ENCODE results near the gene PANX1. TPM values are rescaled to one million over a fixed set of nuclear protein-coding genes. Genes with fewer than 3 reads are reported as not detected.

PANX1 gene
- polyA plus RNA-seq, 1 of the 3 experiments (the other 2 are of a cell fraction) = 11.1 TPM

DNA sequence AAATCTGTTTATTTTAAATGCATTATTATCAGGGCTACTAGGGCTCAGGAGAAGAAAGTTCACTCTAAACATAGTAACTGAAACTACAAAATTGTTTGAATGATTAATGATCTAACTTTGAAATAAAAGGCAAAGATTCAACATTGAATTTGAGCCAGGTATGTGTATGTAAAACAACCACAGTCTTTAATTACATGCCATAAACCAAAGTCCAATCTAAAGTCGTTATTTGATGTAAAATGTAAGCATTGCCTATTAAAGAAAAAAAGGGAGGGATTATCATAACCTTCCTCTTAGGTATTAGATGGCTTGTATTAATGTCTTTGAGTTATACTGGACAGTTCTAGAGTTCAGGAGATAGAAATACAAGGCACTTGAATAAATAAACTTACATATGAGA lies 25.2 kb upstream of the PANX1 start:
- TF ChIP-seq NRF1 (IDR thresholded peaks at IDR 0.05; ENCODE audit: low read depth, low read length) (no peak), MXI1 (IDR thresholded peaks at IDR 0.05; ENCODE audit: low read depth, low read length) (no peak), SIN3A (IDR thresholded peaks at IDR 0.05; ENCODE audit: borderline replicate concordance, low read depth, low read length) (no peak), RCOR1 (IDR thresholded peaks at IDR 0.05; ENCODE audit: low read length) (no peak), ELF1 (IDR thresholded peaks at IDR 0.05) (no peak), FOXJ3 (CRISPR knock-in tag; IDR thresholded peaks at IDR 0.05) (no peak), RXRA (IDR thresholded peaks at IDR 0.05; ENCODE audit: borderline replicate concordance, low read depth) (no peak), MEF2A (IDR thresholded peaks at IDR 0.05; ENCODE audit: borderline replicate concordance, low read depth) (no peak), FOSL2 (IDR thresholded peaks at IDR 0.05; ENCODE audit: borderline replicate concordance, low read depth) (no peak), RFX5 (IDR thresholded peaks at IDR 0.05; ENCODE audit: low read length) (no peak), GATA2 (CRISPR knock-in tag; IDR thresholded peaks at IDR 0.05) (no peak)
- TF ChIP-seq, protein P1, sequence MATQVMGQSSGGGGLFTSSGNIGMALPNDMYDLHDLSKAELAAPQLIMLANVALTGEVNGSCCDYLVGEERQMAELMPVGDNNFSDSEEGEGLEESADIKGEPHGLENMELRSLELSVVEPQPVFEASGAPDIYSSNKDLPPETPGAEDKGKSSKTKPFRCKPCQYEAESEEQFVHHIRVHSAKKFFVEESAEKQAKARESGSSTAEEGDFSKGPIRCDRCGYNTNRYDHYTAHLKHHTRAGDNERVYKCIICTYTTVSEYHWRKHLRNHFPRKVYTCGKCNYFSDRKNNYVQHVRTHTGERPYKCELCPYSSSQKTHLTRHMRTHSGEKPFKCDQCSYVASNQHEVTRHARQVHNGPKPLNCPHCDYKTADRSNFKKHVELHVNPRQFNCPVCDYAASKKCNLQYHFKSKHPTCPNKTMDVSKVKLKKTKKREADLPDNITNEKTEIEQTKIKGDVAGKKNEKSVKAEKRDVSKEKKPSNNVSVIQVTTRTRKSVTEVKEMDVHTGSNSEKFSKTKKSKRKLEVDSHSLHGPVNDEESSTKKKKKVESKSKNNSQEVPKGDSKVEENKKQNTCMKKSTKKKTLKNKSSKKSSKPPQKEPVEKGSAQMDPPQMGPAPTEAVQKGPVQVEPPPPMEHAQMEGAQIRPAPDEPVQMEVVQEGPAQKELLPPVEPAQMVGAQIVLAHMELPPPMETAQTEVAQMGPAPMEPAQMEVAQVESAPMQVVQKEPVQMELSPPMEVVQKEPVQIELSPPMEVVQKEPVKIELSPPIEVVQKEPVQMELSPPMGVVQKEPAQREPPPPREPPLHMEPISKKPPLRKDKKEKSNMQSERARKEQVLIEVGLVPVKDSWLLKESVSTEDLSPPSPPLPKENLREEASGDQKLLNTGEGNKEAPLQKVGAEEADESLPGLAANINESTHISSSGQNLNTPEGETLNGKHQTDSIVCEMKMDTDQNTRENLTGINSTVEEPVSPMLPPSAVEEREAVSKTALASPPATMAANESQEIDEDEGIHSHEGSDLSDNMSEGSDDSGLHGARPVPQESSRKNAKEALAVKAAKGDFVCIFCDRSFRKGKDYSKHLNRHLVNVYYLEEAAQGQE (IDR thresholded peaks at IDR 0.05; ENCODE audit: low read depth, low read length) = no peak
- TF ChIP-seq, protein P2, sequence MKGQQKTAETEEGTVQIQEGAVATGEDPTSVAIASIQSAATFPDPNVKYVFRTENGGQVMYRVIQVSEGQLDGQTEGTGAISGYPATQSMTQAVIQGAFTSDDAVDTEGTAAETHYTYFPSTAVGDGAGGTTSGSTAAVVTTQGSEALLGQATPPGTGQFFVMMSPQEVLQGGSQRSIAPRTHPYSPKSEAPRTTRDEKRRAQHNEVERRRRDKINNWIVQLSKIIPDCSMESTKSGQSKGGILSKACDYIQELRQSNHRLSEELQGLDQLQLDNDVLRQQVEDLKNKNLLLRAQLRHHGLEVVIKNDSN (IDR thresholded peaks at IDR 0.05; ENCODE audit: borderline replicate concordance, low read depth) = no peak
- TF ChIP-seq, protein P3, sequence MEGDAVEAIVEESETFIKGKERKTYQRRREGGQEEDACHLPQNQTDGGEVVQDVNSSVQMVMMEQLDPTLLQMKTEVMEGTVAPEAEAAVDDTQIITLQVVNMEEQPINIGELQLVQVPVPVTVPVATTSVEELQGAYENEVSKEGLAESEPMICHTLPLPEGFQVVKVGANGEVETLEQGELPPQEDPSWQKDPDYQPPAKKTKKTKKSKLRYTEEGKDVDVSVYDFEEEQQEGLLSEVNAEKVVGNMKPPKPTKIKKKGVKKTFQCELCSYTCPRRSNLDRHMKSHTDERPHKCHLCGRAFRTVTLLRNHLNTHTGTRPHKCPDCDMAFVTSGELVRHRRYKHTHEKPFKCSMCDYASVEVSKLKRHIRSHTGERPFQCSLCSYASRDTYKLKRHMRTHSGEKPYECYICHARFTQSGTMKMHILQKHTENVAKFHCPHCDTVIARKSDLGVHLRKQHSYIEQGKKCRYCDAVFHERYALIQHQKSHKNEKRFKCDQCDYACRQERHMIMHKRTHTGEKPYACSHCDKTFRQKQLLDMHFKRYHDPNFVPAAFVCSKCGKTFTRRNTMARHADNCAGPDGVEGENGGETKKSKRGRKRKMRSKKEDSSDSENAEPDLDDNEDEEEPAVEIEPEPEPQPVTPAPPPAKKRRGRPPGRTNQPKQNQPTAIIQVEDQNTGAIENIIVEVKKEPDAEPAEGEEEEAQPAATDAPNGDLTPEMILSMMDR (IDR thresholded peaks at IDR 0.05) = no peak
- TF ChIP-seq, protein P4, sequence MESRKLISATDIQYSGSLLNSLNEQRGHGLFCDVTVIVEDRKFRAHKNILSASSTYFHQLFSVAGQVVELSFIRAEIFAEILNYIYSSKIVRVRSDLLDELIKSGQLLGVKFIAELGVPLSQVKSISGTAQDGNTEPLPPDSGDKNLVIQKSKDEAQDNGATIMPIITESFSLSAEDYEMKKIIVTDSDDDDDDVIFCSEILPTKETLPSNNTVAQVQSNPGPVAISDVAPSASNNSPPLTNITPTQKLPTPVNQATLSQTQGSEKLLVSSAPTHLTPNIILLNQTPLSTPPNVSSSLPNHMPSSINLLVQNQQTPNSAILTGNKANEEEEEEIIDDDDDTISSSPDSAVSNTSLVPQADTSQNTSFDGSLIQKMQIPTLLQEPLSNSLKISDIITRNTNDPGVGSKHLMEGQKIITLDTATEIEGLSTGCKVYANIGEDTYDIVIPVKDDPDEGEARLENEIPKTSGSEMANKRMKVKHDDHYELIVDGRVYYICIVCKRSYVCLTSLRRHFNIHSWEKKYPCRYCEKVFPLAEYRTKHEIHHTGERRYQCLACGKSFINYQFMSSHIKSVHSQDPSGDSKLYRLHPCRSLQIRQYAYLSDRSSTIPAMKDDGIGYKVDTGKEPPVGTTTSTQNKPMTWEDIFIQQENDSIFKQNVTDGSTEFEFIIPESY (IDR thresholded peaks at IDR 0.05; ENCODE audit: borderline replicate concordance, low read depth) = no peak
- TF ChIP-seq, protein P5, sequence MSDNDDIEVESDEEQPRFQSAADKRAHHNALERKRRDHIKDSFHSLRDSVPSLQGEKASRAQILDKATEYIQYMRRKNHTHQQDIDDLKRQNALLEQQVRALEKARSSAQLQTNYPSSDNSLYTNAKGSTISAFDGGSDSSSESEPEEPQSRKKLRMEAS (IDR thresholded peaks at IDR 0.05; ENCODE audit: low read depth) = no peak
- Histone ChIP-seq H3K4me3 (ENCODE audit: low read depth in 2 of 2, low read length in 1 of 2) (no peak overlapping the region), H3K9ac (no peak overlapping the region), H3K9me2 (no peaks in the 10 kb centered on the region), H3K4me1 (ENCODE audit: control insufficient read depth in 1 of 2, insufficient read depth in 2 of 2, low read depth in 1 of 2, low read length in 1 of 2) (no peaks in the 10 kb centered on the region), H3F3A (replicated peaks; ENCODE audit: insufficient read depth) (no peaks in the 10 kb centered on the region), H3K9me3 (no peaks in the 10 kb centered on the region), H3K27ac (ENCODE audit: low read depth in 2 of 2, low read length in 1 of 2) (no peak overlapping the region), H3K36me3 (replicated peaks in 1 of 2; ENCODE audit: control insufficient read depth in 1 of 2, insufficient read depth in 2 of 2, low read length in 1 of 2) (no peaks in the 10 kb centered on the region), H3K79me2 (ENCODE audit: insufficient read depth) (no peaks in the 10 kb centered on the region), H3K27me3 (ENCODE audit: insufficient read depth) (no peaks in the 10 kb centered on the region), H4K20me1 (ENCODE audit: insufficient read depth) (no peaks in the 10 kb centered on the region), H2AFZ (ENCODE audit: low read depth) (no peak overlapping the region), H3K4me2 (no peak overlapping the region)
- POLR2A ChIA-PET = no interaction called here
- CTCF ChIA-PET = no interaction called here
- DNase-seq = no peak
- WGBS (ENCODE audit: low lambda C conversion rate) = 11% methylated on average over 1 of the region's 1 CpG
